Nephron progenitor cell (in vitro differentiated cells): ENCODE results near the gene EPS8.

Source experiments
- DNase-seq: peaks from one replicate; pipeline ENCODE4 v3.0.0; 2021
- H3K27ac Mint-ChIP-seq: 2 replicates; pipeline ENCODE4 v1.8.0; 2021; ENCODE audit warnings: mild to moderate bottlenecking, moderate library complexity, mixed read lengths
- H3K27me3 Mint-ChIP-seq: 2 replicates; pipeline ENCODE4 v1.8.0; 2021; ENCODE audit warnings: mild to moderate bottlenecking, low read depth, mixed read lengths; ENCODE audit not compliant: poor library complexity
- H3K36me3 Mint-ChIP-seq: 2 replicates; pipeline ENCODE4 v1.8.0; 2021; ENCODE audit warnings: low read depth, mixed read lengths
- H3K4me1 Mint-ChIP-seq: 2 replicates; pipeline ENCODE4 v1.8.0; 2021; ENCODE audit warnings: mixed read lengths
- H3K4me3 Mint-ChIP-seq: 2 replicates; pipeline ENCODE4 v1.8.0; 2021; ENCODE audit warnings: mild to moderate bottlenecking, moderate library complexity, mixed read lengths
- H3K9me3 Mint-ChIP-seq: 2 replicates; pipeline ENCODE4 v1.8.0; 2021; ENCODE audit warnings: mild to moderate bottlenecking, moderate library complexity, mixed read lengths
- CTCF ChIP-seq: fragments of 200-600 bp; sonication (generic); IDR thresholded peaks from 2 replicates; pipeline ENCODE4 v1.5.0; 2021; ENCODE audit warnings: antibody characterized with exemption

Gene EPS8

DNA sequence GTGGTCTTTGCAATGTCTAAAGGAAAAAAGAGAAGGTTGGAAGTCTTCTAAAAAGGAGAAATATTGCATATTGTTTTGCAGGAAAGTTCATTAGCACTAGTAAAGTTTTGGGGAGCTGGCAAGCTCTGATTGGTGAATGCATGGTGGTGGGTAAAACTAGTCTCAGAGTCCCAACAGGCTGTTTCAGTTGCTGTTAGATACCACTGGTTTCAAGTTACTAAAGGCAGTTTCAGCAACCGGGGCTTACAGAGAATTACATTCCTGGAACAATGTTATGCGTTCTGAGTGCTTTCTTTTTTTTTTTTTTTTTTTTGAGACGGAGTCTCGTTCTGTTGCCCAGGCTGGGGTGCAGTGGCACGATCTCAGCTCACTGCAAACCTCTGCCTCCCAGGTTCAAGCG is 208.2 kb downstream of the EPS8 start:
- H3K9me3 Mint-ChIP-seq, result peaks cover 21% of the 10 kb centered on the region
- H3K27me3 Mint-ChIP-seq, result no peaks in the 10 kb centered on the region
- H3K4me3 Mint-ChIP-seq, result no peak overlapping the region
- DNase-seq, result no peak
- peaks cover 33% of the 10 kb centered on the region for H3K4me1 Mint-ChIP-seq
- no peak for TF ChIP-seq CTCF
- no peak overlapping the region for H3K27ac Mint-ChIP-seq
- H3K36me3 Mint-ChIP-seq, result peaks cover 14% of the 10 kb centered on the region

- H3K36me3 Mint-ChIP-seq, result peaks cover 20% of the 10 kb centered on the region
- TF ChIP-seq CTCF, result no peak
- DNase-seq, result no peak
- H3K9me3 Mint-ChIP-seq, result peaks cover 25% of the 10 kb centered on the region
- no peaks in the 10 kb centered on the region for H3K27me3 Mint-ChIP-seq
- H3K27ac Mint-ChIP-seq, result no peak overlapping the region
- peaks cover 33% of the 10 kb centered on the region for H3K4me1 Mint-ChIP-seq
- no peak overlapping the region for H3K4me3 Mint-ChIP-seq
Measured at GRCh38 chr12:15580431-15580830, 208.8 kb downstream of the EPS8 start.

GRCh38 chr12:15575671-15576541 is 213.3 kb downstream of the EPS8 start:
- Mint-ChIP-seq H3K9me3 (peaks cover 12% of the 10 kb centered on the region), H3K4me3 (no peak overlapping the region), H3K36me3 (peaks cover 7% of the 10 kb centered on the region), H3K4me1 (peaks cover 10% of the 10 kb centered on the region), H3K27me3 (no peaks in the 10 kb centered on the region), H3K27ac (no peak overlapping the region)
- no peak for TF ChIP-seq CTCF
- DNase-seq, result no peak

DNA sequence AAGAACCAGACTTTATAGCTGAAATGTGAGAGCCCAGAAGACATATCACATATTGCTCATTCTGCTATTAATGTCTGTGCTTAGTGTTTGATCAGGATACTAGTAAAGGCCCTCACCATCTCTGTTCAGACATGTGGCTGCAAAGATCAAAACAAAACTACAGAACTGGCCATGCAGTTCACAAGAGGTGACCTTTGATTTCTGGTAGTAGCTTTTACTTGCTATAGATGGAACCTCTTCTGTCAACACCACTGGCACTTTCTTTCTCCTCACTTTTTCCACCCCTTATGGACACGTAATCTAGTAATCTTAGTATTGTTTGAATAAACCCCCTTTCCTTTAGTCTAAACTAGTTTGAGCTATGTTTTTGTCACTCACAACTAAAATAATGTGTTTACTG is 214.8 kb downstream of the EPS8 start:
- Mint-ChIP-seq H3K9me3 (peaks cover 12% of the 10 kb centered on the region), H3K27me3 (no peaks in the 10 kb centered on the region), H3K36me3 (peaks cover 7% of the 10 kb centered on the region), H3K4me1 (peaks cover 5% of the 10 kb centered on the region), H3K27ac (no peak overlapping the region), H3K4me3 (no peak overlapping the region)
- no peak for TF ChIP-seq CTCF
- no peak for DNase-seq
